KMS-11 (cell line): ENCODE results near the gene IL17RE.

Experiments used
- H2AFZ ChIP-seq: fragments of 200-600 bp; sonication (generic); 2 replicates; pipeline ENCODE4 v1.6.1; 2016; ENCODE audit warnings: antibody characterized with exemption, mixed run types, low read depth
- H3K27ac ChIP-seq: fragments of 200-600 bp; sonication (generic); 2 replicates; pipeline ENCODE4 v1.6.1; 2016; ENCODE audit warnings: mild to moderate bottlenecking, mixed run types
- H3K27me3 ChIP-seq: fragments of 200-600 bp; sonication (generic); 2 replicates; pipeline ENCODE4 v1.6.1; 2017; ENCODE audit warnings: mild to moderate bottlenecking, low read depth, mixed run types, moderate library complexity; ENCODE audit not compliant: insufficient read depth
- H3K36me3 ChIP-seq: fragments of 200-600 bp; sonication (generic); 2 replicates; pipeline ENCODE4 v1.6.1; 2017; ENCODE audit warnings: mild to moderate bottlenecking, mixed run types; ENCODE audit not compliant: insufficient read depth
- H3K4me1 ChIP-seq: fragments of 200-600 bp; sonication (generic); 2 replicates; pipeline ENCODE4 v1.6.1; 2016; ENCODE audit warnings: mild to moderate bottlenecking, low read depth, mixed run types; ENCODE audit not compliant: poor library complexity, severe bottlenecking
- H3K4me2 ChIP-seq: fragments of 200-600 bp; sonication (generic); 2 replicates; pipeline ENCODE4 v1.7.0; 2016; ENCODE audit warnings: mild to moderate bottlenecking, mixed run types
- H3K4me3 ChIP-seq: fragments of 200-600 bp; sonication (generic); IDR thresholded peaks from 2 replicates; pipeline ENCODE4 v1.6.1; 2017; ENCODE audit warnings: low read depth, low read length, mixed read lengths; ENCODE audit not compliant: insufficient read depth
- H3K79me2 ChIP-seq: fragments of 200-600 bp; sonication (generic); 2 replicates; pipeline ENCODE4 v1.6.1; 2016; ENCODE audit warnings: low read depth, mixed run types; ENCODE audit not compliant: insufficient read depth
- H3K9ac ChIP-seq: fragments of 200-600 bp; sonication (generic); 2 replicates; pipeline ENCODE4 v1.6.1; 2016; ENCODE audit warnings: mild to moderate bottlenecking, mixed run types
- H4K20me1 ChIP-seq: fragments of 200-600 bp; sonication (generic); 2 replicates; pipeline ENCODE4 v1.6.1; 2016; ENCODE audit warnings: mild to moderate bottlenecking, mixed run types; ENCODE audit not compliant: insufficient read depth
- TF ChIP-seq, protein P1 (sequence below): fragments of 200-600 bp; sonication (generic); conservative IDR thresholded peaks from 2 replicates; pipeline ENCODE4 v1.6.1; 2017; ENCODE audit warnings: low read depth, mild to moderate bottlenecking, antibody characterized with exemption, low read length, moderate library complexity, mixed read lengths

The IL17RE gene

DNA sequence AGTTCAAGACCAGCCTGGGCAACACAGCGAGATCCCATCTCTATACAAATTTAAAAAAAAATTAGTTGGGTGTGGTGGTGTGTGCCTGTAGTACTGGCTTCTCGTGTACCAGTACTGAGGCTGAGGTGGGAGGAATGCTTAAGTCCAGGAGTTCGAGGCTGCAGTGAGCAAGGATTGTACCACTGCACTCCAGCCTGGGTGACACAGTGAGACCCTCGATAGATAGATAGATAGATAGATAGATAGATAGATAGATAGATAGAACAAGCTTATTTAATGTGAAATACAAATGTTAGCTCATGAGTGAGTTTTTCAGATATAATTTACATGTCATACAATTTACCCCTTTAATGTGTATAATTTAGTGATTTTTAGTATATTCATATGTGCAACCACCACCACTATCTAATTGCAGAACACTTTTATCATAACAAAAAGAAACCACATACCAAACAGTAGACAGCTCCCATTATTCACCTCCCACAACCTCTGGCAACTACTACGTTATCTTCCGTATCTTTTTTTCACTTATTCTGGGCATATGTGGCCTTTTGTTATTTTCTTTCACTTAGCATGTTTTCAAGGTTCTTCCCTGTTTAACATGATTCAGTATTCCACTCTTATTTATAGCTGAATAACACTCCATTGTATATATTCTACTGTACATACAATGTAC, 62.7 kb downstream of the IL17RE start:
- no peaks in the 10 kb centered on the region for H3K36me3 ChIP-seq
- H3K4me2 ChIP-seq, result no peak overlapping the region

More for the DNA sequence above, 62.7 kb downstream of the IL17RE start:
- no peaks in the 10 kb centered on the region for H3K4me1 ChIP-seq
- no peak overlapping the region for H3K4me3 ChIP-seq
- H3K9ac ChIP-seq, result no peak overlapping the region
- no peak overlapping the region for H2AFZ ChIP-seq
- TF ChIP-seq, protein P1, sequence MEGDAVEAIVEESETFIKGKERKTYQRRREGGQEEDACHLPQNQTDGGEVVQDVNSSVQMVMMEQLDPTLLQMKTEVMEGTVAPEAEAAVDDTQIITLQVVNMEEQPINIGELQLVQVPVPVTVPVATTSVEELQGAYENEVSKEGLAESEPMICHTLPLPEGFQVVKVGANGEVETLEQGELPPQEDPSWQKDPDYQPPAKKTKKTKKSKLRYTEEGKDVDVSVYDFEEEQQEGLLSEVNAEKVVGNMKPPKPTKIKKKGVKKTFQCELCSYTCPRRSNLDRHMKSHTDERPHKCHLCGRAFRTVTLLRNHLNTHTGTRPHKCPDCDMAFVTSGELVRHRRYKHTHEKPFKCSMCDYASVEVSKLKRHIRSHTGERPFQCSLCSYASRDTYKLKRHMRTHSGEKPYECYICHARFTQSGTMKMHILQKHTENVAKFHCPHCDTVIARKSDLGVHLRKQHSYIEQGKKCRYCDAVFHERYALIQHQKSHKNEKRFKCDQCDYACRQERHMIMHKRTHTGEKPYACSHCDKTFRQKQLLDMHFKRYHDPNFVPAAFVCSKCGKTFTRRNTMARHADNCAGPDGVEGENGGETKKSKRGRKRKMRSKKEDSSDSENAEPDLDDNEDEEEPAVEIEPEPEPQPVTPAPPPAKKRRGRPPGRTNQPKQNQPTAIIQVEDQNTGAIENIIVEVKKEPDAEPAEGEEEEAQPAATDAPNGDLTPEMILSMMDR, result no peak
- no peaks in the 10 kb centered on the region for H3K27me3 ChIP-seq
- no peaks in the 10 kb centered on the region for H4K20me1 ChIP-seq
- no peak overlapping the region for H3K27ac ChIP-seq
- H3K79me2 ChIP-seq, result no peaks in the 10 kb centered on the region
